NK-92 treated with Interleukin-12 subunit alpha and Interleukin-12 subunit beta, amount 100 ng/mL, for 24 hours (cell line): ENCODE measurements around the gene BRF1.

Source experiments
- DNase-seq: peaks from one replicate; lab custom pipeline; 2025; lab: John Stamatoyannopoulos, UW

Gene BRF1

GRCh38 chr14:105226198-105226597 lies 74.6 kb downstream of the BRF1 start:
- DNase-seq: no peak

- DNase-seq: no peak
These were observed 75.8 kb downstream of the BRF1 start for GRCh38 chr14:105224845-105225570.

GRCh38 chr14:105223770-105224544 lies 76.8 kb downstream of the BRF1 start:
- no peak for DNase-seq

GRCh38 chr14:105223260-105223659 lies 77.5 kb downstream of the BRF1 start:
- no peak for DNase-seq

GRCh38 chr14:105221598-105222178 lies 79.1 kb downstream of the BRF1 start:
- no peak for DNase-seq

GRCh38 chr14:105220699-105221597 lies 79.9 kb downstream of the BRF1 start:
- no peak for DNase-seq

- DNase-seq: no peak
These were observed 81.0 kb downstream of the BRF1 start for GRCh38 chr14:105219753-105220152.

- DNase-seq: no peak
These were observed 81.7 kb downstream of the BRF1 start for GRCh38 chr14:105219043-105219612.

- no peak for DNase-seq
These were observed 82.2 kb downstream of the BRF1 start for GRCh38 chr14:105218611-105219010.

- DNase-seq: no peak
These were observed 83.0 kb downstream of the BRF1 start for GRCh38 chr14:105217774-105218173.

GRCh38 chr14:105216490-105217247 lies 84.1 kb downstream of the BRF1 start:
- no peak for DNase-seq

- DNase-seq: no peak
These were observed 85.2 kb downstream of the BRF1 start for GRCh38 chr14:105215602-105216001.

- DNase-seq: no peak
These were observed 86.4 kb downstream of the BRF1 start for GRCh38 chr14:105214324-105214915.

- no peak for DNase-seq
These were observed 87.4 kb downstream of the BRF1 start for GRCh38 chr14:105213361-105213760.

- DNase-seq: no peak
These were observed 88.1 kb downstream of the BRF1 start for GRCh38 chr14:105212541-105213300.

GRCh38 chr14:105211758-105212089 lies 89.1 kb downstream of the BRF1 start:
- no peak for DNase-seq

GRCh38 chr14:105211086-105211757 lies 89.6 kb downstream of the BRF1 start:
- no peak for DNase-seq

GRCh38 chr14:105210266-105211025 lies 90.4 kb downstream of the BRF1 start:
- DNase-seq: no peak

GRCh38 chr14:105209646-105210045 lies 91.2 kb downstream of the BRF1 start:
- DNase-seq: no peak
